ENCODE data around the gene SEC14L5. TPM values are rescaled to one million over a fixed set of nuclear protein-coding genes. Genes with fewer than 3 reads are reported as not detected.
"Not testable (repeated sequence)": the region's sequence is repeated elsewhere in the genome, so short reads cannot be mapped to it uniquely, and the experiment has no call there.

Gene SEC14L5
- total and polyA plus RNA-seq, 10 donors = 0.06 to 0.94 (median 0.26) TPM; not detected in 1

DNA sequence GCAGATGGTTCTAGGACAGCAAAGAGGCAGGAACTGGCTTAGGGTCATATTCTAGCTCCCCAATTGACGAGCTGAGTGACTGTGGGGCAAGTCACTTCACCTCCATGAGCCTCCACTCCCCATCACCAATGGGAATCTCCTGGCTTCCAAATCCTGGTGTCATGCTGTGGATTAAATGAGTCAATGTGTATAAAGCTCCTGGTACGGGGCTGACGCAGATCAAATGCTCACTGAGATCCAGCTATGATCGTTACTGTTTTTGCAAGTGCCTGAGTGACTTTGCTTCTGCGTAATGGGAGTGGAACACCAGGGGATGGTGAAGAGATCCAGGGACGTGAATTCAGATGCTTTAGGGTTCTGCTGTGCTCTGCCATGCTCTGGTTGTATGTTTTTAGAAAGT, 2.4 kb downstream of the SEC14L5 start:
- intact Hi-C loops (cut with DNase I; ENCODE audit: low total_unique reads) = no loop called here
- no peak for TF ChIP-seq POLR2AphosphoS5 (IDR thresholded peaks at IDR 0.05)
- TF ChIP-seq, protein P1, sequence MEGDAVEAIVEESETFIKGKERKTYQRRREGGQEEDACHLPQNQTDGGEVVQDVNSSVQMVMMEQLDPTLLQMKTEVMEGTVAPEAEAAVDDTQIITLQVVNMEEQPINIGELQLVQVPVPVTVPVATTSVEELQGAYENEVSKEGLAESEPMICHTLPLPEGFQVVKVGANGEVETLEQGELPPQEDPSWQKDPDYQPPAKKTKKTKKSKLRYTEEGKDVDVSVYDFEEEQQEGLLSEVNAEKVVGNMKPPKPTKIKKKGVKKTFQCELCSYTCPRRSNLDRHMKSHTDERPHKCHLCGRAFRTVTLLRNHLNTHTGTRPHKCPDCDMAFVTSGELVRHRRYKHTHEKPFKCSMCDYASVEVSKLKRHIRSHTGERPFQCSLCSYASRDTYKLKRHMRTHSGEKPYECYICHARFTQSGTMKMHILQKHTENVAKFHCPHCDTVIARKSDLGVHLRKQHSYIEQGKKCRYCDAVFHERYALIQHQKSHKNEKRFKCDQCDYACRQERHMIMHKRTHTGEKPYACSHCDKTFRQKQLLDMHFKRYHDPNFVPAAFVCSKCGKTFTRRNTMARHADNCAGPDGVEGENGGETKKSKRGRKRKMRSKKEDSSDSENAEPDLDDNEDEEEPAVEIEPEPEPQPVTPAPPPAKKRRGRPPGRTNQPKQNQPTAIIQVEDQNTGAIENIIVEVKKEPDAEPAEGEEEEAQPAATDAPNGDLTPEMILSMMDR (IDR thresholded peaks at IDR 0.05 in 8 of 11, conservative IDR thresholded peaks at IDR 0.05 in 3 of 11) = no peak
- DNase-seq = no peak
- H3K4me1 ChIP-seq = peaks cover 5 to 31% (median 20%) of the 10 kb centered on the region in 6 donors
- H3K4me3 ChIP-seq = no peak overlapping the region
- WGBS, 5 donors = 64 to 74% (median 70%) methylated on average over 6 of the region's 6 CpGs
- H3K27me3 ChIP-seq (replicated peaks in 1 of 7) = peaks cover 0 to 59% (median 16%) of the 10 kb centered on the region in 7 donors
- H3K9me3 ChIP-seq = no peaks in the 10 kb centered on the region
- no peak overlapping the region for H3K27ac ChIP-seq
- no peaks in the 10 kb centered on the region for H3K36me3 ChIP-seq

- Histone ChIP-seq H3K27me3 (replicated peaks in 1 of 7) (peaks cover 0 to 43% (median 16%) of the 10 kb centered on the region in 7 donors), H3K9me3 (no peaks in the 10 kb centered on the region), H3K4me3 (no peak overlapping the region), H3K4me1 (peaks cover 5 to 14% (median 11%) of the 10 kb centered on the region in 6 donors), H3K27ac (no peak overlapping the region), H3K36me3 (no peaks in the 10 kb centered on the region)
- intact Hi-C loops (cut with DNase I; ENCODE audit: low total_unique reads) = no loop called here
- no peak for TF ChIP-seq POLR2A (IDR thresholded peaks at IDR 0.05)
- no peak for DNase-seq
- WGBS, 5 donors = 51 to 67% (median 57%) methylated on average over 7 of the region's 7 CpGs
Measured at GRCh38 chr16:4962716-4963115, 4.6 kb downstream of the SEC14L5 start.

DNA sequence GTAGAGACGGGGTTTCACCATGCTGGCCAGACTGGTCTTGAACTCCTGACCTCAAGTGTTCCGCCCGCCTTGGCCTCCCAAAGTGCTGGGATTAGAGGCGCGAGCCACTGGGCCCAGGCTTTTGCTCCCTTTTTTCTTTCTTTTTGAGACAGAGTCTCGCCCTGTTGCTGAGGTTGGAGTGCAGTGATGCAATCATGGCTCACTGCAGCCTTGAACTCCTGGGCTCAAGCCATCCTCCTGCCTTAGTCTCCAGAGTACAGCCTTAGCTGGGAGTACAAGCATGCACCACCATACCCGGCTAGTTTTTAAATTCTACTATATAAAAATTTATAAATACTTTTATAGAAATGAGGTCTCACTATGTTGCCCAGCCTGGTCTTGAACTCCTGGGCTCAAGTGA, 5.4 kb downstream of the SEC14L5 start:
- H3K9me3 ChIP-seq; DNase-seq; H3K36me3 ChIP-seq; H3K4me1 ChIP-seq; H3K27ac ChIP-seq; H3K4me3 ChIP-seq; intact Hi-C loops (cut with DNase I; ENCODE audit: low total_unique reads): not testable (repeated sequence)
- H3K27me3 ChIP-seq (replicated peaks in 1 of 7) = peaks cover 0 to 41% (median 12%) of the 10 kb centered on the region in 7 donors
- whole genome bisulfite sequencing, 5 donors = 68 to 90% (median 79%) methylated on average over 7 of the region's 7 CpGs

GRCh38 chr16:4966736-4967453, 8.8 kb downstream of the SEC14L5 start:
- H3K36me3 ChIP-seq = no peaks in the 10 kb centered on the region
- no peak for DNase-seq
- peaks cover 0 to 40% (median 6%) of the 10 kb centered on the region in 7 donors for H3K27me3 ChIP-seq (replicated peaks in 1 of 7)
- H3K4me3 ChIP-seq = no peak overlapping the region
- no peak overlapping the region for H3K27ac ChIP-seq
- H3K4me1 ChIP-seq = no peaks in the 10 kb centered on the region
- intact Hi-C loops (cut with DNase I; ENCODE audit: low total_unique reads) = no loop called here
- no peaks in the 10 kb centered on the region for H3K9me3 ChIP-seq
- WGBS, 5 donors = 75 to 87% (median 81%) methylated on average over 10 of the region's 10 CpGs
- no peak for TF ChIP-seq POLR2A (IDR thresholded peaks at IDR 0.05)
- TF ChIP-seq, protein P1 (IDR thresholded peaks at IDR 0.05 in 8 of 11, conservative IDR thresholded peaks at IDR 0.05 in 3 of 11) = no peak
- no peak for TF ChIP-seq POLR2AphosphoS5 (IDR thresholded peaks at IDR 0.05)

GRCh38 chr16:4968278-4968677, 10.1 kb downstream of the SEC14L5 start:
- DNase-seq; H3K4me1 ChIP-seq; H3K27ac ChIP-seq; intact Hi-C loops (cut with DNase I; ENCODE audit: low total_unique reads); H3K4me3 ChIP-seq; H3K36me3 ChIP-seq; H3K9me3 ChIP-seq: not testable (repeated sequence)
- WGBS, 5 donors = 78 to 95% (median 92%) methylated on average over 12 of the region's 12 CpGs
- peaks cover 0 to 40% (median 6%) of the 10 kb centered on the region in 7 donors for H3K27me3 ChIP-seq (replicated peaks in 1 of 7)

Measured in spleen (tissue), 11 donors.